ENCODE results near the gene STAM. TPM values are rescaled to one million over a fixed set of nuclear protein-coding genes. Genes with fewer than 3 reads are reported as not detected.
A peak's percentile ranks its signal among the peaks of the same experiment; 100 is the strongest.

The STAM gene
- total and polyA plus RNA-seq, 10 of the 15 experiments (the other 5 are each of a cell fraction or from before 2014, with no cell fraction given): 8.8 to 15.9 (median 14.4) TPM

- TF ChIP-seq BCLAF1 (IDR thresholded peaks at IDR 0.05) (no peak), KLF5 (IDR thresholded peaks at IDR 0.05; ENCODE audit: partially characterized antibody) (no peak), JUND (IDR thresholded peaks at IDR 0.05; ENCODE audit: low read depth, low read length) (no peak), DPF2 (IDR thresholded peaks at IDR 0.05) (peak; percentile 60), ATF2 (IDR thresholded peaks at IDR 0.05; ENCODE audit: low read length) (no peak), SMAD1 (IDR thresholded peaks at IDR 0.05; ENCODE audit: low read depth, partially characterized antibody) (no peak), YBX1 (IDR thresholded peaks at IDR 0.05) (no peak), MTA2 (IDR thresholded peaks at IDR 0.05; ENCODE audit: low read depth) (peak; percentile 74; the same call in 1 of the 2 replicates), MLLT1 (IDR thresholded peaks at IDR 0.05) (peak; percentile 69), TAF1 (IDR thresholded peaks at IDR 0.05; ENCODE audit: borderline replicate concordance, low read depth, low read length) (no peak), ATF7 (IDR thresholded peaks at IDR 0.05; ENCODE audit: low read depth) (peak; percentile 61; the same call in 1 of the 2 replicates), BCL11A (IDR thresholded peaks at IDR 0.05; ENCODE audit: low read depth, low read length) (peak; percentile 66; the same call in 1 of the 2 replicates), ZBTB40 (IDR thresholded peaks at IDR 0.05; ENCODE audit: borderline replicate concordance) (no peak), ZNF274 (IDR thresholded peaks at IDR 0.05; ENCODE audit: insufficient read depth, insufficient read length) (no peak), PML (IDR thresholded peaks at IDR 0.05; ENCODE audit: low read length) (no peak), STAT3 (IDR thresholded peaks at IDR 0.05; ENCODE audit: low read depth, low read length) (no peak), ZBTB4 (CRISPR knock-in tag; IDR thresholded peaks at IDR 0.05) (no peak)
Observed at GRCh38 chr10:17648243-17649035, 4.5 kb downstream of the STAM start (continued).
